Measurements from ENCODE around the gene ACSBG1.
"Not testable (repeated sequence)": the region's sequence is repeated elsewhere in the genome, so short reads cannot be mapped to it uniquely, and the experiment has no call there.

ACSBG1 gene

DNA sequence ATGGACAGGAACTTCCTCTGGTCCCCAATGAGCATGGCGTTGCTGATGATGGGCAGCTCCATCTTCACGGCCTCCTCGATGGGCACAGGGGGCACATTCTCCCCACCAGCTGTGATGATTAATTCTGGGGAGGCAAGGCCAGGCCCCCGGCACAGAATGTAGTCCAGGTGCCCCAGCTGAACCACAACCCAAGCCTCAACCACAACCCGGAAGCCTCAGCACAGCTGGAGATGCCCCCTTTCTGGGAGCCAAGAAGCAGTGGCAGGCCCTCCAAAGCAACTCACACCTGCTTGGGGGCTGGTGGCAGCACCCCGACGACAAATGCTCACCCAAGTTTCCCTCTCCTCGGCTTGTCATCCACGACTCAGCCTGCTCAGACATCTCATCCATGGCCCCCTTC, 60.0 kb downstream of the ACSBG1 start:
- DNase-seq (ENCODE audit: low read depth, low spot score): no peak
- no peak overlapping the region for H3K27ac ChIP-seq

DNA sequence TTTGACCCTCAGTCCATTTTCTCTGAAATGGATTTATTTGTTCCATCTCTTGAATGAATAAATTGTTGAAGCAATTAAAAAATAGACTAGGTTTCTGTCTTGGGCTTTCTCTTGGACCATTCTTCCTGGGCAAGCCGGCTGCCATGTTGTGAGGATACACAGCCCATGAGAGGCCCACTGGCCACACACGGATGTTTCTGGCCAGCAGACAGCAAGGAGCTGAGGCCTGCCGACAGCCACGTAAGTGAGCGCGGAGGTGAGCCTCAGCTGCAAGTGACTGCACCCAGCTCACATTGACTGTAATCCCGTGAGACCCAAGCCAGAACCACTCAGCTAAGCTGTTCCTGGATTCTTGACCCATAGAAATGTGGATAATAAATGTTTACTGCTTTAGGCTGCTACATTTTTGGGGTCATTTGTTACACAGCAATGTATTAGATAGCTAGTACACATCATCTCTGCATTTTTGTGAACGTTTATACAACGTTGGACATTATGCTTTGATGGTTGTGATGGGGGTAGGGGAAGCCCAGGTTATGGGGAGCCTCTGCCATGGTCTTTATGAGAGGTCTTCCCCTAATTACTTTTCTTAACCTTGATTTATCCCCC, 62.4 kb downstream of the ACSBG1 start:
- H3K27ac ChIP-seq: no peak overlapping the region
- no peak for DNase-seq (ENCODE audit: low read depth, low spot score)

- no peak overlapping the region for H3K27ac ChIP-seq
These were observed 63.3 kb downstream of the ACSBG1 start for GRCh38 chr15:78170848-78171773.

DNA sequence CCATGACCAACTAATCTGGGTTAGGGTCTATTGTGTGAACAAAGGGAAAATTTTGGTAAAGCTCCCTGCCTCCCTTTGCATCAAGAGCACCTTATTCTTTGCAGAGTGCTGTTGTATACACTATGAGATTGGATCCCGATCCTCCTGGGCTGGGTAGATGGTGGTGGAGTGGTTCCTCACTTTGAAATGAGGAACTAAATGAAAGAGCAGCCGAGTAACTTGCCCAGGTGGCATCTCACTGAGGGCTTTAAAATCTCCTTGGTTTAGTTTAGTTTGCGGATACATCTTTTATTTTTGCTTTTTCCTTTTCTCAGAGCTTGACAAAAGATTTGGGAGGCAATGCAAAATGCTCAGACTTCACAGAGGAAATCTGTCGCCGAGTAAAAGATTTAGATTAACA, 65.8 kb downstream of the ACSBG1 start:
- no peak for DNase-seq (ENCODE audit: low read depth, low spot score)
- H3K27ac ChIP-seq: no peak overlapping the region

More at GRCh38 chr15:78170848-78171773, 63.3 kb downstream of the ACSBG1 start:
- DNase-seq (ENCODE audit: low read depth, low spot score): no peak

DNA sequence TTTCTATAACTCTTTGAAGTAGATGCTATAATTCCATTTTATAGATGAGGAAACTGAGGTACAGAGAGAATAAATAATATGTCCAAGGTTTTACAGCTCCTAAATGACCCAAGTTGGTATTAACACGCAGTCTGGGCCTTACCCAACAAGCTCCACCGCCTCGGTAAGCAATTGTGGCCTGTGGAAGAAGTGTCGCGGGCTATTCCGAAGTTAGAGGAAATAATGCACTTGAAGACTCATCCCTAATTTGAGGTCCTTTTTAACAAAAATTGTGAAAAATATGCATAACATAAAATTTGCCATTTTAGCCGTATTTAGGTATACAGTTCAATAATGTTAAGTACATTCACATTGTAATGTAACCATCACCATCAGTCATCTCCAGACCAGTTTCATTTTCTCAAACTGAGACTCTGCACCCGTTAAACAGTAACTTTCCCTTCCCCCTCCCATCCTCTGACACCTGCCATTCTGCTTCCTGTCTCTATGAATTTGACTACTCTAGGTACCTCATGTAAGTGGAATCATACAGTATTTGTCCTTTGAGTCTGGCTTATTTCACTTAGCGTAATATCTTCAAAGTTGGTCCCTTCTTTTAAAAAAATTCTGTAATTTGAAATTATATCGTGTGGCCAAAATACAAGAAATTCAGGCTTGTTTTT, 67.0 kb downstream of the ACSBG1 start:
- no peak for DNase-seq (ENCODE audit: low read depth, low spot score)
- no peak overlapping the region for H3K27ac ChIP-seq

GRCh38 chr15:78164010-78164409, 70.4 kb downstream of the ACSBG1 start:
- DNase-seq (ENCODE audit: low read depth, low spot score): no peak
- H3K27ac ChIP-seq: no peak overlapping the region

- H3K27ac ChIP-seq: no peak overlapping the region
- DNase-seq (ENCODE audit: low read depth, low spot score): no peak
These were observed 72.3 kb downstream of the ACSBG1 start for GRCh38 chr15:78162038-78162437.

DNA sequence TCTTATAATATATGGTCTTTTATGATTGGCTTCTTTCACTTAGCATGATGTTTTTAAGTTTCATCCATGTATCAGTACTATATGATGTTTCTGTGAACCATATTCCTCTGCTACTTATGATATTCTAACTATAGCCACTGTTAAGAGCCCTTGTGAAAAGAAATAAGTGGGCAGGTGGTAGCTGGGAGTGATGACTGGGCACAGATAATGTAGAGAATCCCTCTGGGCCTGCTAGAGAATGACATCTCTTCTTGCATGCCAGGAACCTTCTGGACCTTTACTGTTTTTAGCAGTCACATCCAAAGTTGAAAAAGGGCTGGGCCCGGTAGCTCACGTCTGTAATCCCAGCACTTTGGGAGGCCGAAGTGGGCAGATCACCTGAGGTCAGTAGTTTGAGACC, 75.0 kb downstream of the ACSBG1 start:
- H3K27ac ChIP-seq: no peak overlapping the region
- DNase-seq (ENCODE audit: low read depth, low spot score): no peak

GRCh38 chr15:78157203-78157602, 77.2 kb downstream of the ACSBG1 start:
- H3K27ac ChIP-seq: no peak overlapping the region
- no peak for DNase-seq (ENCODE audit: low read depth, low spot score)

GRCh38 chr15:78156653-78157052, 77.7 kb downstream of the ACSBG1 start:
- H3K27ac ChIP-seq: peak overlapping the region; percentile 2
- no peak for DNase-seq (ENCODE audit: low read depth, low spot score)

- DNase-seq (ENCODE audit: low read depth, low spot score): no peak
- H3K27ac ChIP-seq: peak overlapping the region; percentile 2
These were observed 78.9 kb downstream of the ACSBG1 start for GRCh38 chr15:78155355-78155939.

DNA sequence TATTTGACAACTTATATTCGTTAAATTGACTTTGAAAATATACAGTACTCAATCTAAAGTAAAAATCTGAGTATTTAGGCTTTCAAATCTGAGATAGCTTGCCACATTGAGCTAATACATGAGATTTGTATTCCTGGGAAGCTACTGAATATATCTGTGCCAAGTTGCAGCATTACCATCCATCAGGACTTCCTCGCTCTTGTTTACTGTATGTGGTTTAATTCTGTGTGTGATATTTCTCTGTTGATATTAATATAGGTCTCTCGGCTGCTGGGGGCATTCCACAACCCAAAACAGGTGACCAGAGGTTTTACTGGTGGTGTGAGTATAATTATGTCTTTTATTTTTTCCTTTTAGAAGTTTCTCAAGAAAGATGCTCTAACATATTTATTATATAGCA, 79.4 kb downstream of the ACSBG1 start:
- no peak overlapping the region for H3K27ac ChIP-seq
- no peak for DNase-seq (ENCODE audit: low read depth, low spot score)

- DNase-seq (ENCODE audit: low read depth, low spot score); H3K27ac ChIP-seq: not testable (repeated sequence)
These were observed 83.3 kb downstream of the ACSBG1 start for GRCh38 chr15:78151075-78151474.

- H3K27ac ChIP-seq: peak overlapping the region; percentile 64
- DNase-seq (ENCODE audit: low read depth, low spot score): no peak
These were observed 84.3 kb downstream of the ACSBG1 start for GRCh38 chr15:78149805-78150751.

DNA sequence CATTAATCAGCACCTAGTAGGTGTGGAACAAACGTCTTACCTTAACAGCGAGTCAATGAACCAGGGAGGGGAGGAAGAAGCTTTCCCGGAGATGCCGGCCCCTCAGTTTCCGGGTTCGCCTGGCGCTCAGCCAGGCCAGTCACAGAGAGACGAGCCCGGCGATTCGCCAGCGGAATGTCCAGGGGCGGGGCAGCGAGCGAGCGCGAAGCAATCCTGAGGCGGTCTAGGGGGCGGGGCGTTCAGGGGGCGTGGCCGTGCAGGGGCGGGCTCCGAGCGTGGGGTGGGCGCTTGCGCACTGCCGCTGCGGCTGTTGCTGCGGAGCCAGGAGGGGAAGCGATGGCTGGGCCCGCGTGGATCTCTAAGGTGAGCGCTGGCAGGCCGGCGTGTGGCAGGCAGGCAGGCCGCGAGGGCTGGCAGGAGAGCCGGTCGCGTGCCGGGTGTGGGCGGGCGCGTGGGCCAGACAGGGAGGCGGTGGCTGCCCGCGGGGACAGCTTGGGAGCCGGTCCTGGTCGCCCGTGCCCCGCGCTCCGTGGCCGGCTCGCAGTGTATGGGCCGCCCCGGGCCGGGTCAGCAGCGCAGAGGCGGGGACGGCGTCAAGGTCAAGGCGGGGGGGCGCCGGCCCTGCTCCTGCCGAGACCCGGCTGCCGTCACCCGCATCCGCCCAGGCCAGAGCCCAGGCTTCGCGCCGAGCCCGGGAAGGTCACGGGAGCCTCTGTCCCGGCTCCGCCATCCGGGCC, 85.1 kb downstream of the ACSBG1 start, which contains the start of gene IDH3A:
Gene IDH3A, plus strand, starts transcription at position 295 of the 737 bp plus-strand sequence. Its CDS starts 42 bp downstream, at position 337.
- H3K27ac ChIP-seq: peak within 1 kb of the TSS; percentile 64
- DNase-seq (ENCODE audit: low read depth, low spot score): peak; percentile 74

- peak overlapping the region; percentile 64 for H3K27ac ChIP-seq
- DNase-seq (ENCODE audit: low read depth, low spot score): no peak
These were observed 85.8 kb downstream of the ACSBG1 start for GRCh38 chr15:78148392-78149067.

DNA sequence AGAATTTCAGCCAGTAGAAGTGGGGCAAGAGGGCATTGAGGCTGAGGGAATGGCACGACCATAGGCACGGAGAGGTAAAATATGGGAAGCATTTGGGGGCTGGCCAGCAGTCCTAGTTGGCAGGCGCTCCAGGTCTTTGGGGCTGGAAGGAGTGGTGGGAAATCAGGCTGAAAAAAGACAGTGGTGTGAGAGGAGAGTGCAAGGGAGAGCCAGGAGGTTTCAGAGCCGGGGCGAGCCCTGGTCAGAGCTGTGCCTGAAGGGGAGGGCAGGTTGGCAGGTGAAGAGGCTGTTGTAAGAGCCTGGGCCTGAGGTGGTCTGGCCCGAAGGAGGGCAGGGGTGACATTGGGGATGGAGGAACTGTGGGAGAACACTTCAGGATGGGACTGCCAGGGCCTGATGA, 86.8 kb downstream of the ACSBG1 start:
- no peak for DNase-seq (ENCODE audit: low read depth, low spot score)
- H3K27ac ChIP-seq: peak overlapping the region; percentile 52

GRCh38 chr15:78146425-78147154, 87.8 kb downstream of the ACSBG1 start:
- no peak for DNase-seq (ENCODE audit: low read depth, low spot score)
- peak overlapping the region; percentile 52 for H3K27ac ChIP-seq

Measured in epithelial cell of prostate (primary cell).